ENCODE data around the gene TRIM49C.
"Not testable (repeated sequence)": the region's sequence is repeated elsewhere in the genome, so short reads cannot be mapped to it uniquely, and the experiment has no call there.

DNA sequence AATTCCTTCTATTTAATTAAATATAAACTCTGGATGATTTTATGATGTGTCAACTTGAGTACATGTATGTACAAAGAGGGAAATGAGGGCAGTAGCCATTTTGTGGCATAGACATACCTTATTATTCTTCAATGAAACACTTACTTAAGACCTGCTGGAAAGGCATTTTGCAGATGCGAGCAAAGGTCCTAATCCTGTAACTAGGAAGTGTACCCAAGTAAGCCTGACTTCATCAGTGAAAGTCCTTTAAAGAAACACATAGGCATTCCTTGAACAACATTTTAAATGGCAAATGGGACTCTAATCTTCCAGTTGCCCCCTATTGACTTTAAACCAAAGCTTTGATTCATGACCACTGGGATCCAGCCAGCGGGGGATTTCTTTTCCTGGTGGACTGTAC is at the start of gene TRIM49C:
- TF ChIP-seq EZH2phosphoT487 (IDR thresholded peaks at IDR 0.05; ENCODE audit: insufficient read depth, low read depth); EZH2 (IDR thresholded peaks at IDR 0.05; ENCODE audit: insufficient read depth, poor library complexity, severe bottlenecking): not testable (repeated sequence)

Measured in GM23248 (cell line).